A673 (cell line): ENCODE data around the gene KIRREL3. TPM values are rescaled to one million over a fixed set of nuclear protein-coding genes. Genes with fewer than 3 reads are reported as not detected.

Experiments used
- BruUV-seq: library from RNA; stranded (reverse); fragments of 400-500 nt; replicated peaks from 2 replicates; lab custom pipeline; 2021; lab: Mats Ljungman, UMichigan
- CTCF ChIA-PET: fragments of 300-600 bp; sonication (Branson Sonifier 250); formaldehyde crosslinking; loops from one replicate; lab custom pipeline; 2022; ENCODE audit warnings: antibody characterized with exemption; lab: Charles Lee
- POLR2A ChIA-PET: fragments of 300-600 bp; sonication (Branson Sonifier 250); formaldehyde crosslinking; loops from one replicate; lab custom pipeline; 2022; ENCODE audit warnings: antibody characterized with exemption; ENCODE audit not compliant: low non-redundant PET; lab: Charles Lee
- DNase-seq: peaks from one replicate; pipeline ENCODE4 v3.0.0-alpha.2; 2015; ENCODE audit warnings: low spot score
- H3K27ac ChIP-seq: fragments of 200-600 bp; sonication (generic); 2 replicates; pipeline ENCODE4 v1.5.1; 2016; ENCODE audit warnings: mixed run types, low read depth, mild to moderate bottlenecking, mixed read lengths, antibody characterized with exemption, low read length; ENCODE audit not compliant: poor library complexity, severe bottlenecking
- H3K27me3 ChIP-seq: fragments of 200-600 bp; sonication (generic); replicated peaks from 2 replicates; pipeline ENCODE4 v1.6.1; 2017; ENCODE audit warnings: mixed run types, low read depth, mild to moderate bottlenecking, mixed read lengths, antibody characterized with exemption, low read length; ENCODE audit not compliant: insufficient read depth, poor library complexity
- H3K36me3 ChIP-seq: fragments of 200-600 bp; sonication (generic); 2 replicates; pipeline ENCODE4 v1.6.1; 2016; ENCODE audit warnings: mixed run types, mild to moderate bottlenecking, mixed read lengths, antibody characterized with exemption, low read length; ENCODE audit not compliant: insufficient read depth, poor library complexity, severe bottlenecking
- H3K4me1 ChIP-seq: fragments of 200-600 bp; sonication (generic); 2 replicates; pipeline ENCODE4 v1.6.1; 2017; ENCODE audit warnings: mixed run types, mild to moderate bottlenecking, mixed read lengths, antibody characterized with exemption, low read length; ENCODE audit not compliant: insufficient read depth, poor library complexity, severe bottlenecking
- H3K4me3 ChIP-seq: fragments of 200-600 bp; sonication (generic); 2 replicates; pipeline ENCODE4 v1.5.1; 2016; ENCODE audit warnings: low read depth, mixed run types, mild to moderate bottlenecking, mixed read lengths, low read length; ENCODE audit not compliant: poor library complexity, severe bottlenecking
- H3K9me3 ChIP-seq: fragments of 200-600 bp; sonication (generic); 2 replicates; pipeline ENCODE4 v1.6.1; 2016; ENCODE audit warnings: mixed run types, low read depth, mild to moderate bottlenecking, mixed read lengths, antibody characterized with exemption, low read length; ENCODE audit not compliant: poor library complexity, severe bottlenecking
- CTCF ChIP-seq: fragments of 300-800, 200-600 bp; sonication (generic); conservative IDR thresholded peaks from 2 replicates; pipeline ENCODE4 v1.5.1; 2017; ENCODE audit warnings: low read depth, mild to moderate bottlenecking, antibody characterized with exemption, low read length, moderate library complexity, mixed read lengths
- EZH2 ChIP-seq: fragments of 200-600 bp; sonication (generic); IDR thresholded peaks from 2 replicates; pipeline ENCODE4 v1.6.1; 2017; ENCODE audit warnings: borderline replicate concordance, low read depth, mild to moderate bottlenecking, mixed read lengths, antibody characterized with exemption, low read length; ENCODE audit not compliant: poor library complexity, severe bottlenecking
- intact Hi-C: fragments of 100-400 bp; cut with micrococcal nuclease; formaldehyde crosslinking; loops from one replicate; pipeline ENCODE4 v1.10.0; 2022; ENCODE audit not compliant: unreplicated experiment
- total RNA-seq: library from RNA; stranded (reverse); gene quantifications from 2 replicates; pipeline ENCODE4 v1.2.3, GENCODE V29; 2021

KIRREL3 gene
- total RNA-seq, 1 experiment from 2014 or later: not detected

GRCh38 chr11:126992065-126992803 is 8.3 kb downstream of the KIRREL3 start:
- CTCF ChIA-PET: no interaction called here
- intact Hi-C loops: loop anchor here (10.0 kb wide), 1 partner anchor 417 kb away; no protein-coding TSS in a partner anchor
- DNase-seq: no peak
- H3K4me1 ChIP-seq: no peaks in the 10 kb centered on the region
- POLR2A ChIA-PET: no interaction called here
- H3K4me3 ChIP-seq: no peak overlapping the region
- H3K27ac ChIP-seq: no peak overlapping the region
- TF ChIP-seq CTCF (no peak), EZH2 (no peak)
- no TSS peak for BruUV-seq
- H3K36me3 ChIP-seq: no peaks in the 10 kb centered on the region
- H3K27me3 ChIP-seq: peaks cover 32% of the 10 kb centered on the region
- no peaks in the 10 kb centered on the region for H3K9me3 ChIP-seq

GRCh38 chr11:126991596-126991995 is 9.0 kb downstream of the KIRREL3 start:
- Histone ChIP-seq H3K36me3 (no peaks in the 10 kb centered on the region), H3K27ac (no peak overlapping the region), H3K27me3 (peaks cover 26% of the 10 kb centered on the region), H3K9me3 (no peaks in the 10 kb centered on the region), H3K4me1 (no peaks in the 10 kb centered on the region), H3K4me3 (no peak overlapping the region)
- ChIA-PET CTCF (no interaction called here), POLR2A (no interaction called here)
- no peak for DNase-seq
- no TSS peak for BruUV-seq
- intact Hi-C loops: loop anchor here (2.0 to 10.0 kb wide), 2 partner anchors 417 to 551 kb away; no protein-coding TSS in a partner anchor
- no peak for TF ChIP-seq EZH2
- TF ChIP-seq CTCF: no peak

GRCh38 chr11:126990716-126991480 is 9.7 kb downstream of the KIRREL3 start:
- no peaks in the 10 kb centered on the region for H3K9me3 ChIP-seq

More at GRCh38 chr11:126990716-126991480, 9.7 kb downstream of the KIRREL3 start:
- CTCF ChIA-PET: interaction anchor here (0.6 to 1.2 kb wide), 4 partner anchors 10 to 550 kb away, joined by 3 to 9 read pairs (median 4); no protein-coding TSS in a partner anchor
- H3K27ac ChIP-seq: no peak overlapping the region
- no peaks in the 10 kb centered on the region for H3K36me3 ChIP-seq
- TF ChIP-seq EZH2 (no peak), CTCF (peak; percentile 18; the same call in 1 of the 2 replicates)
- H3K4me3 ChIP-seq: no peak overlapping the region
- POLR2A ChIA-PET: no interaction called here
- BruUV-seq: no TSS peak
- H3K4me1 ChIP-seq: no peaks in the 10 kb centered on the region
- H3K27me3 ChIP-seq: peaks cover 19% of the 10 kb centered on the region
- intact Hi-C loops: loop anchor here (1.0 to 10.0 kb wide), 3 partner anchors 275 to 550 kb away; no protein-coding TSS in a partner anchor
- DNase-seq: no peak
